ENCODE measurements around the gene TRIP13.
A peak's percentile ranks its signal among the peaks of the same experiment; 100 is the strongest.

The TRIP13 gene

DNA sequence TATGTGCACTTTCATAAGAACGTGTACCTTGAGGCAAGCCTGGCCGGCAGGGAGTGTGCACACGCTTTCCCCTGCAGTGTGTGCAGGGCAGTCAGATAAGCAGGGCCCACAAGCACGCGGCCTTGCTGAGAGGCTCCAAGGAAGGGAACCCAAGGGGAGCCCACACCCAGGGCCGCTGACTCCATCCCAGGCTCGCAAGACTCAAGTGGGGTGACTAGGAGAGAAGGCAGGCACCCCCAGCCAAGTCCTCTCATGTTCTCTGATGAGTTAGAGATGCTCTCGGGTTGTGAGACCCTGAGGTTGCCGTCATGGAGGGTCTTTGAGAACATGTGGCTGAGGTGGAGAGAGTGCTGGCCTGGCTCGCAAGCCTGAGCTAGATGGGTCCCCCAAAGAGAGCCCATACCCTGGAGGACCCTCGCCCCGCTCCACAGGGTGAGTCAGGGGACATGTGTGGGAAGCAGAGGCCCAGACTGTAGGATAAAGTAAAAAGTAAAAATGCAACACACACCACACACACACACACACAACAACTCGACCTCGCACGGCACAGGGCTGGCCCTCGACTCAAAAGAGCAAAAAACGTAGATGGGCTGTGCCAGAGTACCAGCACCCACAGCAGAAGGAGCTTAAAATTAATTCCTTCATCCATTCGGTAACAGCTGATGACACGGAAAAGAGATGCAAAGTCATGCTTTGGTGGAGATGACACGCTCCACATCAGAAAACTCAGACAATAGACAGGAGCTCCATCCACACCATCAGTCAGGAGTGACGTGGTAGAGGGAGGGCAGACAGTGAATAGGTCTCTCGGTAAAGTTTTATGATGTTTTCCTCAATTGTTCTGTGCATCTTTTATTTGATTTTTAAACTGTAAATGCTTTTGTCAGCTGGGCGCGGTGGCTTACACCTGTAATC is 61.1 kb downstream of the TRIP13 start:
- DNase-seq (ENCODE audit: low read depth, low spot score), result no peak

DNA sequence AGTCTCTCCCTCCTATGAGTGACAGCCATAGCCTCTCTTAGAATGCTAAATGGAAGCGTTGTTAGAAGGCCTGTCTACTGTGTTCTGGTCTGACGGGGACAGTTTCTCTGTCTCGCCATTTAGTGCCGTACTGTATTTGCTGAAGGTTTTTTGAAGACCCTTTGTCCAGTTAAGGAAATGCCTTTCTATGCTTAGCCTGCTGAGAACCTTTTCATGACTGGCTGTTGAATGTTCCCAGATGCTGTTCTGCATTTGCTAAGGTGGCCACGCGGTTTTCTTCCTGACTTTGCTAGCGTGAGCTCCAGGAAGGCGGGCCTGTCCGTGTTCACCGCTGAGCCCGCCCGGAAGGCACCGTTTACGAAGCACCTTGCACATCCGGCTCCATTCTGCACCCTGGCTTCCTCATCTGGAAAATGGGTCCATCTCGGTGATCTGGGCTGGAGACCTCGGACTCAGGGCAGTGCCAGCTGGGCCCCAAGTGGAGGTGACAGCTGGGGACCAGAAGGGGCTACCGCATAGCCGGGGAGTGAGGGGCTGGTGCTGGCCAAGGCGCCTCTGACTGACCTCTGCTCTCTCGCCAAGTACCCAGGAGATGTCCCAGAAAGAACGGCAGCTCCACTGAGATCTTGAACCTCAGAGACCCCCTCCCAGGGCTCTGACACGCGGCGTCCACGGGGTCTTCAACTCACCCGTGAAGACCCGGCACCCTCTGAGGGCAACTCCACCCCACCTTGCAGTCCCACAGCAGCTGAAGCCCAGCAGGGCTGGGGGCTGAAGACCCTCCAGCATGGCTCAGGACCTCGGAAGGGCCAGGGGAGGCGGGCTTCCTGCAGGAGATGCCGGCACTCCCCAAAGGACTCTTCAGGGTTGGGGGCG is 63.4 kb downstream of the TRIP13 start:
- DNase-seq (ENCODE audit: low read depth, low spot score), result no peak

DNA sequence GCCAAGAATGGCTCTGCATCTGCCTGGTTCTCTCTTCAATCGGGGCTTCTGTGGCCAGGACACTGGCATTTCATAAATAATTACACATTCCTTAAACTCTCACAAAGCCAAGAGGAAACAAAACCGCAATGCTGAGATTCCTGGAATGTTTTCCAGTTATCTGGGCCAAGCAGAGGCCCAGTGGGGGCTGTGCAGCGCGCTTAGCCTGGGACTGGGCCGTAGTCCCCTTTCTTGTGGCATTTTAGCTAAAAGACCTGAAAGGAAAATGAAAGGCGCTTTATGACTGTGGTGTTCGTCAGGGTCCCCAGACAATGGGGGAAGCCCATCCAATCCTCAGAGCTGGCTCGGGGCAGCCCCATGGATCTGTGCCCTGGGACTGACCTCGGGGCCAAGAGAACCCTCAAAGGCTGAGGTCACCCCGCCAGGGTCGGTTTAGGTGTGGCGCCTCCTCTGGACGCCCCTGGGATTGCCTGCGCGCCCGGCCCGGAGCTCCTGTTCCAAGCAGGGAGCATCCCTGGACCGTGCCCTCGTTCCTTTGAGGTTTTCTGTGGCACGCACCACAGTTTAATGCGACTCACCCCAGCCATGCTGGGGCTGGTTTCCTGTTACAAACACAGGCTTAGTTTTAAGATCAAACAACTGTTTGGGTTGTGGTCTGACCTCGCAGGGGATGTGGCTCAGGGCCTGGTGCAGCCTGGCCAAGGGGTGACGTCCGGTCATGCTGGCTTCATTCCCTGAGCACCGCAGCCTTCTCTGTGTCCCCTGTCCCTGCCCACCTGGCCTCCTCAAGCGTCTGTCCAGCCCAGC is 64.5 kb downstream of the TRIP13 start:
- DNase-seq (ENCODE audit: low read depth, low spot score), result peak; percentile 40

DNA sequence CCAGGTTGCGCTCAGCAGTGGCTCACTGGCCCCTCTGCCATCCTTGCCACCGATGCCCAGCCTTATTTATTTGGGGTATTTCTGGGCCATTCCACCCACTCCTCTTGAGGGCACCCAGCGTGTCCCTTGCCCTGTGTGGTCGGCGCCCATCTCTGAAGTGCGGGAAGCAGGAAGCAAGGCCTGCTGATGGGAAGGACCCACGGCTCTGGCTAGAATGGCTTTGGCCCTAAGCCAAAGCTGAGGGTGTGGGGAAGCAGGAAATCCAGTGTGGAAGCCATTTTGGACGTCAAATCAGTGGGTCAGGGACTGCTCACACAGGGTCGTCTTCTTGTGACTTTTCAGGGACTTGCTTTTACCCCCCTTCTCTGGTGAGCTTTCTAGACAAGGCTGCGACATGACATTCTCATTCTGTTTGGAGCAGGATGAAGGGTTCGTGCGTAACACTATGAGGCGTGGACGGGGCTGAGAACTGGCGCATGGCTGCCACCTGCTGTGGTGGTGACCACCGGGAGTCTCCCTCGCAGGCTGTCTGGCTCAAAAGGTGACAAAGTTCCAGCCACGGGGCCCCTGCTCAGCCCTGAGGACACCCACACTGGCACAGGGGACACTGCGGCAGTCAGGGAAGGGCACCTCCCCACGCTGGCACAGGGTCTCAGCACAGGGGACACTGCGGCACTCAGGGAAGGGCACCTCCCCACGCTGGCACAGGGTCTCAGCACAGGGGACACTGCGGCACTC is 65.2 kb downstream of the TRIP13 start:
- DNase-seq (ENCODE audit: low read depth, low spot score), result peak; percentile 12

DNA sequence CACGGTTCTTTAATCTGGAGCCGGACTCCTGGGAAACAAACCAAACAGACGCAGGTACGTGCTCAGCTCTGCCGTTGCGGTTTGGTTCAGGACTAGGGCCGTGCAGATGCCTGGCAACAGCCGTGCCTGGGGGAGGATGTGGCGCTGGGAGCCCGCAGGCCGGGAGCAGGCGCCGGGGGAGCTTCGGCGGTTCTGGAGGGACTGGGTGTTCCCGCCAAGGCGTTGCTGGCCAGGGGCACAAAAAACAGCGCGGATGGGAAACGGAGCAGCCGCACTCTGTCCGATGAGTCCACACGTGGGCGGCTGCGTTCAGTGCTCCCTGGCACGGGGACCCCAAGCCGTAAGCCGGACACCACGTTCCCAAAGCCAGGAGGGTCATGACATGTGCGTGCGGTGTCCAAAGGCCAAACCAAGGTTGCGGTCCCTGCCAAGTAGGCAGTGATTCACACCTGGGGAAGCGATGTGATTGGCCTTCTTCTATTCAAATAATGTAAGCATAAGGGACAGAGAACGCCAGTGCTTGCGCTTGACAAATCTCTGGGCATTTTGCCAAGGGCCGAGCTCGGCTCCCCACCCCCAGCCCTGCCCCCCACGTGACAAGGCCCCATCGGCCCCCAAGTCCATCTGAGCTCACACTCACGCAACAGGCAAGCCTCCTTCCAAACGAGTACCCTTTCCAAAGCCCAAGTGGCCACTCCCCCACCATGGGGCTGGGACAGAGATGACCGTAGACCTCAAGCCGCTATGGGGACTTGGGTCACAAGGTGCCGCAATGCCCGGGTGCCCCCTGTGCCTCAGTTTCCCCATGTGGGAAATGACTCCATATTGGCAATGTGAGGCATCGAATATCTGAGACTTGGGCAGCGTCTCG is 66.3 kb downstream of the TRIP13 start:
- no peak for DNase-seq (ENCODE audit: low read depth, low spot score)

DNA sequence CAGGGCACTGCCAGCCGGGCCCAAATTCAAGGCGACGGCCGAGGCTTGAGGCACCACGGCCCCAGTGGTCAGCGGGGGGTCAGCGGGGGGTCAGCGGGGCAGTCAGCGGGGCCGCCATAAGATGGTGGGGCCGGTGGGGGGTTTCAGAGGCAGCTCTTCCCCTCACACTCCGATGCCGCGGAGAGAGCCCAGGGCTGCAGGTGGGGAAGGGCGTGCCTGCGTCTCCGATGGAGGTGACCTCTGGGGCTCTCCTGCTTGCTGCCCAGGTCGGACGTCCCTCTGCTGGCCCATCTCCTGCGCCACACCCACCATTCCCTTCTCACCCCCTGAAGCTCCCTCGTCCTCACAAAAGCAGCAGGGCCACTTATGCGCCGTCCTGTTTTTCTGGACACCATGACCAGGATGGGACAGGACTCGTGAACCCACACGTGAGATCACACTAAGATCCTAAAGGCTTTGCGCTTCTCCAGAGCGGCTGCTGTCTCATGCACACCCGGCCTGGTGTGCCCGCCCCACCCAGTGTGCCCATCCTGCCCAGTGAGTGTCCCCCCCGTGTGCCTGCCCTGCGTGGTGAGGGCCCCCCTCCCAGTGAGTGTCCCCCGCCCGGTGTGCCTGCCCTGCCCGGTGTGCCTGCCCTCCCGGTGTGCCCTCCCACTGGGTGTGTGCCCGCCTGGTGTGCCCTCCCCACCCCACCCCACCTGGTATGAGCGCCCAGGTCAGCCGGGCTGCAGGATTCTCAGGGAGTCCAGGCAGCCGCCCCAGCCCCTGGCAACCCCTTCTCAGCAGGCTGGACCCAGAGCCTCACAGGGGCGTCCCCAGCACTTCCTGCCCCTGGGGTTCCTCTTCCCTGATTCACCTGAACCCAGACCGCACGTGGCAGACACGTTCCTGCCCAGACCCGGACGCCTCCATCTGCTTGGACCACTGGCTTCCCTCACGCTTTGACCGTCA is 67.2 kb downstream of the TRIP13 start:
- DNase-seq (ENCODE audit: low read depth, low spot score), result no peak

DNA sequence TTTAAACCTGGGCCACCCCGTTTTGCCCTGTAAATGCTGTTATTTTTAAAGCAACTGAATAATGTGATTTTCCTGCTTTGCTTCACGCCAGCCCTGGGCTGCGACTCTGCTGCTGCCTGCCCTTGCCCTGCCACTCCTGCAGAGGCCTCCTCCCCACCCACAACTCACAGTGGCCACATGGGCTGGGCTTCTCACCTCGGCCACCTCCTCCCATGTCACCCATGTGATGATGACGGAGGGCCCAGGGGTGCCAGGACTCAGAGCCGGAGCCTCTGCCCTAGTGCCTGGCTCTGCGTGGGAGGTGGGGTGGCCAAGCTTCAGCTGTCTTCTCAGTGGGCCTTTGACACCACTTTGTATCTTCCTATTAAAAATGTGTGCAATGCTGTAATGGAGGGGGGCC is 67.9 kb downstream of the TRIP13 start:
- no peak for DNase-seq (ENCODE audit: low read depth, low spot score)

DNA sequence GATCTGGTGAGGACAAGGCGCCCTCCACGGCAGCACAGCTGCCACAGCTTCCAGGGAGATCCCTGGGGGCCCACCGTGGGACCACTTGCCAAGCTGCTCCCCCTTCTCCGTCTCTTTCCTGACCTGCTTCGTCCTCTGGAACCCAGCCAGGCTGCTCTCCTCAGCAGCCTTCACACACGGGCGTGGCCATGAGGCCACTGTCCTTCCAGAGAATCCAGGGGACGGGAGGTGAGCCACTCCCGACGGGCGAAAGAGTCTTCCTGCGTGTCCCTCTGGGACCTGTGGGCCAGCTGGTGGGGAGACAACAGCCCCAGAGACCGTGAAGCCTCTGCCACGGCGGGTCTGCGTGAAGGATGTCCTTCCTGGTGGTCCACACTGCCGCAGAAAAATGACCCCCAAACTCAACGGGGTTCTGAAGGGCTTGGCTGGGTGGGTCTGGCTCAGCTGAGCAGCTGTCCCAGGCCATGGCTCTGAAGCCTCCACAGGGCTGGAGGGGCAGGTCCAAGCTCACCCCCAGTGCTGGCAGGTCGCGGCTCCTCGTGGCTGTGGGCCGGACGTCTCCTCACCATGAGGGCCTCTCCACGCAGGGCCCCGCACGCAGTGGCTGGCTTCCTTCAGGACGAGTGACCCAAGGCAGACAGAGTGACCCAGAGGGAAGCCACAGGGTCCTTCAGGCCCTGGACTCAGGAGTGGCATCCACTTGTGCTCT is 68.5 kb downstream of the TRIP13 start:
- DNase-seq (ENCODE audit: low read depth, low spot score), result no peak

DNA sequence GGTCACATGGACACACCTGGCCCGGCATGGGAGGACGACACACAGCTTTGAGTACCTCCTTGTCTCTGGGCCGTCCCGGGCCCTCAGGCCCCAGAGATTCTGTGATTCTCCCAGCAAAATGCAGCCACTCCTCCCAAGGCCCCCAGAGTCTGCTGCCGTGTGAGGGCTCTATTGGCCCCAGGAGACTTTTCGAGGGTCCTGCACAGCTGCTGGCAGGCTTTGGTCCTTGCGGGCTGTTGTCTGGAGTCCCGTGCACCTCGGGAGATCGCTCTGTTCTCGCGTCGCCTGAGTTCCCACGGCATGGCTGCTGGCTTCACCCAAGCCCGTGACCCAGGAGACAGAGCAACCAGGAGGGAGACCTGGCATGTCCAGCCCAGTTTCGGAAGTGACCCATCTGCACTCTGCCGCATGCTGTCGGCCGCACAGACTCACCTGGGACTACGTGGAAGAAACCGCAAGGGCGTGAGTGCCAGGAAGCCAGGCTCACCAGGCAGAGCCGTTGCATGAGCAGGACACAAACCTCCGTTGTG is 69.1 kb downstream of the TRIP13 start:
- no peak for DNase-seq (ENCODE audit: low read depth, low spot score)

DNA sequence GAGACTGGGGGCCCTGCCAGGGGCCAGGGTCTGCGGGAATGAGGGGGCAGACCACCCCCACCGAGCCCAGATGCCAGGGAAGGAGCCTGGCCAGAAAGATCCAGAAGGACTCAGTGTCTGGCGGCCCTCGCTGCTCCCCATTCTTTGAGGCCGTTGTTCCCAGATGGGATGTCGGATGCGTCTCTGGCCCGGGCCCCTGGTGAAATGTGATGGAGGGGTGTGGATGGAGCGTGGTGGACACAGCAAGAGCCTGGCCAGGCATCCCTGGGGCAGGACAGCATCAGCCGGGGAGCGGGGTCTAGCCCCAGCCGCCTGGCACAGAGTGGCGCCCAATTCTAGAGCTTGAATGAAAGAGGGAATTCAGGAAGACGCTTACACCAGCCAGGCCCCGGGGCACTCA is 69.7 kb downstream of the TRIP13 start:
- DNase-seq (ENCODE audit: low read depth, low spot score), result no peak

DNA sequence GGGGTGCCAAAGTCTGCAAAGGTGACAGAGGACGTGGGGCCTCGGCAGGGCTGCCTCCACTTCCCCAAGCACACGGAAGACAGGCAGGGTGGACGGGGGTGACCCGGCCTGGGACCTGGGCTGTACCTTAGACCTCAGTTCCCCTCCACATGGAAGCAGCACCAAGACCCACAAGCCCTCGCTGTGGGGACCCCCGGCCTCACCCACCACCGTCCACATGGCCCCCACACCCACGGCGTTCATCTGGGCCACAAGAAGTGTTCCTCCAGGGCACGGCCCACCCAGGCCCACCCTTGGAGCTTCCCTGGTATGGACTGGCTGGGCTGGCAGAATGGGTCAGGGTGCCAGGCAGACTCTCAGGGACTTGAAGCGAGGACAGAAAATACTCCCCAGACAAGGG is 70.1 kb downstream of the TRIP13 start:
- DNase-seq (ENCODE audit: low read depth, low spot score), result no peak

DNA sequence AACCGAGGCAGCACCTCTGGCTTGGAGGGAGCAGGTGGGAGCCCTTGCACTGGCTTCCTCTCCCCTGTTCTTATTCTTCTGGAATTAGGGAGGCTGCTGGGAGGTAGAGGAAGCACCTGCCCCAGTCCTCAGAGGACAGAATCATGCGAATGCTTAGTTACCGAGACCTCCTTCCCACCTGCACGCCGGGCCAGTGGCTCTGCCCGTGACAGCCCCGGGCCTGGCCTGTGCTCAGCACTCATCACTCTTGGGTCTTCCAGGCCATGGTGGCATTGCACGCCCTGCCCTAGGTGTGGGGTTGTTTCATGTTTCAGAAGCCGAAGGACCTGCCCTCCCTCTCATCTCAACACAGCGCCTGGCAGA is 70.6 kb downstream of the TRIP13 start:
- no peak for DNase-seq (ENCODE audit: low read depth, low spot score)

DNA sequence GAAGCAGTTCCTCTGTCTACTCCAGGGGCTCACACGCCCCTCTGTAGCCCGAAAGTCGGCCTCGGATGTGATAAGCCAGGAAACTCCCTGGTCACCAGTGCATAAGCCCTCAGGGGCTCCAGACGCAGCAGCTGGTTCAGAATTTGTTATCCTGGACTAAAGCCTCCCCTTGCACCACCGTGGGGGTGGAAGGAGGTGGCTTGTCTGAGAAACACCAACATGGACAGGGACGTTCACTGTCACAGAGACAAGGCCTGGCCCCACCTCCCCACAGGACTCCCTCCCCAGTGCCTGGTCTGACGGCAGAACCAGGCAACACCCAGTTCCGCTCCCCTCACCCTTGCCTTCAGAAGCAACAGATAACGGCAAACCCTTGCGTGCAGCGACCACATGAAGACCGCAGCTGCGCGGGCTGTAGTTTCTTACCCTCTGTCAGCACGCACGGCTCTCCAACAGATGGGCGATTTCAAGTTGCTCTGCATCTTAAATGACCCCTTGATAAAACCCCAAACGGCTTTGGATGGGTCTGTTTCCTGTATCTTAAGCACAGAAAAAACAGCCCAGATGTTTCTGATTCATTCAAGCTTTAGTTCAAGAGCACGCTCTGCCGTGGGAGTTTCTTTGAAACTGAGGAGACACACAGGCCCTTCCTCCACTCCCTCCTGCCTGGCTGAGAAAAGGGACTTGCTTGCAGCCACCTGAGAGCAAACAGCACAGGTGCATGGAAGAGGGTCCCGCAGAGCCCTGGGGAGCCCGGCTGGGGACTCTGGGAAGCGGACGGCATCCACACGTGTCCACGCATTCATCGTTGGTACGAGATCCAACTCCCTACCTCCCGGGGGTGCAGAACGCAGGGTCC is 71.2 kb downstream of the TRIP13 start:
- DNase-seq (ENCODE audit: low read depth, low spot score), result no peak

DNA sequence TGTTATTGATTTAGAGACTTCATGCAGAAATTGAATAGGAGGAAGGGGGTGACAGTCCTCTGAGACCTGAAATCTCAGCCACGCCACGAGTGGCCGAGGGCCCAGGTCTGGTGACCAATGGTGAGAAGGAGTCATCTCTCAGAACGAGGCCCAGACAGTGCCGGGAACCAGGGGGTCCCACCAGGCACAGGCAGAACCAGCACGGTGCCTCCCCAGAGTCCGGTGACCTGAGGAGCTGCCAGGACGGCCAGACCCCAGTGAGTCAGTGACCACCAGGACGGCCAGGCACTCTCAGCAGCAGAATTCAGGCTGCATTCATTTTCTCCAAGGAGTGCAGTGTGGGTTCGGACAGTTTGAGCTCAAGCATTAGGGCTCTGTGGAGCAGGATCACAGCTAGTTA is 72.1 kb downstream of the TRIP13 start:
- no peak for DNase-seq (ENCODE audit: low read depth, low spot score)

DNA sequence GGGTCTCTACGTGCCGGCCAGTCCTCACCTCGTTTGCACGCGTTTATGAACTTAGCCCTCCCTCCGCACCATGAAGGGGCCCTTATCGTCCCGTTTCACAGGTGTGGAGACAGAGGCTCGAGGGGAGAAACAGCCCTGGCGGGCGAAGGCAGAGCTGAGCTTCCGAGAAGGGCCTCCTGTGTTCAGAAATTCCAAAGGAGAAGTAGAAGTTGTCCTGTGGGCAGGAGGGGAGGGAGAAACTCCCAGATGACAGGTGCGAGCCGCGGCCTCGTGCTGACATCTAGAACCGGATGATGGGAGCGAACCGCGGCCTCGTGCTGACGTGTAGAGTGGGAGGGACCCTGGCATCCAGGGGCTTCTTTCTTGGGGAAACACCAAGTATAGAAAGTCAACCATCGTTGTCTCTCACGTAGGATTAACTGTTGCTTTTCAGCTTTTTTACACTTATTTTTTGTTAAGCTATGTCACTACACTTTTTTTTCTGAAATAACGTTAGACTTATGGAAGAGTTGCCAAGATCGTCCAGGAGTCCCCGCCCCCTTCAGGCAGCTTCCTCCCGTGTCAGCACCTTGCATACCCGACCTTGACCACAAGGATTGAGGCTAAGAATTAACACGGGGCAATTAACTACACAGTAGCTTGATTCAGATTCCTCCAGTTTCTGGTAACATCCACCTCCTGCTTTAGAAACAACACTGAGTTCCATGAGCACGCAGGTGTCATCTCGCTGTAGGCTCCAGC is 73.1 kb downstream of the TRIP13 start:
- no peak for DNase-seq (ENCODE audit: low read depth, low spot score)

DNA sequence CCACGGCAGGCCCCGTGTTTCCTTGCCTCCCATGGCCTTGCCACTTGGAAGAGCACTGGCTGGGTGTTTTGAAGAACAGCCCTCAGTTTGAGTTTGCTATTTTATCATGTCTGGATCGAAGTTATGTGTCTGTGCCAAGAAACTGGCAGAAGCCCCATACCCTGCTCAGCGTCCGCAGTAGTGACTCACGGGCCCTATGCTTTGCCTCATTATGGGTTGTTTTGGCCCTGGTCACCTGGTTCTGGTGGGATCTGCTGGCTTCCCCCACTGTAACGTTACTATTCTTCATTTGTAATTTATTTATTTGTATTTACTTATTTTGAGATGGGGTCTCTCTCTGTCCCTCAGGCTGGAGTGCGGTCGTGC is 73.6 kb downstream of the TRIP13 start:
- no peak for DNase-seq (ENCODE audit: low read depth, low spot score)

DNA sequence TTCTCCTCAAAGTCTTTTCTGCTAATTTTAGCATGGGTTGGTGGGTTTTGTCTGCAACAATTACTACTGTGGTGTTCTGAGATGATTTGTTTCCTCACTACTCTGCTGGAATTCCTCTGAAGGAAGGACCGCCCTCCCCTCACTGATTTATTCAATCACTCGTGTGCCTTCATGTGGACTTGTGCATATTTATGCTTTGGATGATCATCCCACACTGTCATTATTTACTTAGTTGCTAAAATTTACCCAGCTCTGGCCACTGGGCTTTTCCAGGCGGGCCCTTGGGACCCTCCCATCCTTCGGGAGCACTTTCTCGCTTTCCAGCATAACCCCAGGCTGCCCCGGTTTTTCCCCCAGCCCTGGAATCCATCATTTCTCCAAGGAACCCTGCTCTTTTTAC is 74.3 kb downstream of the TRIP13 start:
- DNase-seq (ENCODE audit: low read depth, low spot score), result no peak
